ENCODE data around the gene ZFYVE21.

ZFYVE21 gene

GRCh38 chr14:103706551-103707328, 8.9 kb upstream of the ZFYVE21 start:
- no peak for DNase-seq

- DNase-seq, result no peak
These were observed 8.0 kb upstream of the ZFYVE21 start for GRCh38 chr14:103707329-103708263.

- DNase-seq, result no peak
These were observed 6.8 kb upstream of the ZFYVE21 start for GRCh38 chr14:103708750-103709187.

GRCh38 chr14:103709814-103710213, 5.8 kb upstream of the ZFYVE21 start:
- no peak for DNase-seq

- peak in 1 of 2 experiments; percentile 53 for DNase-seq
These were observed 4.7 kb upstream of the ZFYVE21 start for GRCh38 chr14:103710771-103711377.

GRCh38 chr14:103711516-103712431, 3.8 kb upstream of the ZFYVE21 start:
- no peak for DNase-seq

- no peak for DNase-seq
These were observed 2.9 kb upstream of the ZFYVE21 start for GRCh38 chr14:103712633-103713247.

- no peak for DNase-seq
These were observed 2.1 kb upstream of the ZFYVE21 start for GRCh38 chr14:103713304-103714062.

- no peak for DNase-seq
These were observed 1.4 kb upstream of the ZFYVE21 start for GRCh38 chr14:103714063-103714724.

GRCh38 chr14:103716091-103716801, 636 bp downstream of the ZFYVE21 start:
- DNase-seq, result peak in 1 of 2 experiments; percentile 57

GRCh38 chr14:103716899-103717411, 1.3 kb downstream of the ZFYVE21 start:
- no peak for DNase-seq

- no peak for DNase-seq
These were observed 3.0 kb downstream of the ZFYVE21 start for GRCh38 chr14:103718572-103718971.

GRCh38 chr14:103719751-103720150, 4.1 kb downstream of the ZFYVE21 start:
- no peak for DNase-seq

- DNase-seq, result no peak
These were observed 5.9 kb downstream of the ZFYVE21 start for GRCh38 chr14:103721334-103722120.

GRCh38 chr14:103723748-103724081, 8.1 kb downstream of the ZFYVE21 start:
- no peak for DNase-seq

GRCh38 chr14:103724116-103724515, 8.5 kb downstream of the ZFYVE21 start:
- no peak for DNase-seq

- DNase-seq, result no peak
These were observed 9.5 kb downstream of the ZFYVE21 start for GRCh38 chr14:103725001-103725682.

- DNase-seq, result no peak
These were observed 10.3 kb downstream of the ZFYVE21 start for GRCh38 chr14:103725739-103726395.
